Gastrocnemius medialis (tissue), 4 donors: ENCODE data around the gene CALML3. TPM values are rescaled to one million over a fixed set of nuclear protein-coding genes. Genes with fewer than 3 reads are reported as not detected.

Experiments
- ATAC-seq, 2 donors: fragments of 150-250 bp; one replicate each; pipeline ENCODE4 v1.9.1; 2016
- DNase-seq, 2 donors: peaks; one replicate each; pipeline ENCODE4 v3.0.0-alpha.2; 2019
- H3K27ac ChIP-seq, 4 donors: fragments of 200-600 bp; sonication (generic); 1 replicate in 1 of 4; 2 replicates in 3 of 4; pipeline ENCODE4 v1.5.1; 2016 to 2018; ENCODE audit warnings: mild to moderate bottlenecking in 2 of 4, moderate library complexity in 1 of 4
- H3K27me3 ChIP-seq, 3 donors: fragments of 200-600 bp; sonication (generic) in 2 of 3; 1 replicate in 1 of 3; 2 replicates in 2 of 3; pipeline versions ENCODE4 v1.5.1 to v1.6.0; 2016 to 2019; ENCODE audit warnings: mild to moderate bottlenecking in 1 of 3, moderate library complexity in 1 of 3
- H3K36me3 ChIP-seq, 2 donors: fragments of 200-600 bp; sonication (generic) in 1 of 2; one replicate each; pipeline ENCODE4 v1.5.1; 2017 to 2018
- H3K4me1 ChIP-seq, 2 donors: fragments of 200-600 bp; sonication (generic) in 1 of 2; one replicate each; pipeline ENCODE4 v1.5.1; 2016 to 2017; ENCODE audit warnings: mild to moderate bottlenecking in 2 of 2
- H3K4me3 ChIP-seq, 4 donors: fragments of 200-600 bp; sonication (generic) in 3 of 4; 1 replicate in 1 of 4; 2 replicates in 3 of 4; pipeline ENCODE4 v1.5.1; 2016 to 2019; ENCODE audit warnings: mild to moderate bottlenecking in 2 of 4
- H3K9me3 ChIP-seq, 3 donors: fragments of 200-600 bp; sonication (generic) in 2 of 3; 1 replicate in 1 of 3; 2 replicates in 2 of 3; pipeline ENCODE4 v1.5.1; 2016 to 2019
- CTCF ChIP-seq, 5 experiments: fragments of 450-650 bp in 3 of 5; fragments of 200-600 bp in 2 of 5; sonication (generic) in 2 of 5; IDR thresholded peaks in 4 of 5; conservative IDR thresholded peaks in 1 of 5; 1 replicate in 4 of 5; 2 replicates in 1 of 5; pipeline ENCODE4 v1.5.1; 2016 to 2019; ENCODE audit warnings: antibody characterized with exemption in 5 of 5, mild to moderate bottlenecking in 3 of 5, moderate library complexity in 3 of 5
- POLR2A ChIP-seq, 2 donors: fragments of 450-650 bp; IDR thresholded peaks; one replicate each; pipeline ENCODE4 v1.6.1; 2017; ENCODE audit warnings: antibody characterized with exemption in 2 of 2, mild to moderate bottlenecking in 2 of 2, moderate library complexity in 2 of 2
- in situ Hi-C, 4 donors: fragments of 200-750 bp; cut with MboI; loops; one replicate each; pipeline versions ENCODE4 v1.15.0 to v1.8.0; 2017; ENCODE audit warnings: low sequenced_read_pairs in 4 of 4
- intact Hi-C: fragments of 100-400 bp; cut with DNase I; formaldehyde crosslinking; loops from one replicate; pipeline ENCODE4 v1.15.1; 2023; ENCODE audit warnings: low total_unique reads
- total RNA-seq, 4 donors: library from RNA; depleted of rRNA; stranded (reverse); fragments of >200 nt; gene quantifications; one replicate each; pipeline versions ENCODE4 v1.1.0 to v1.2.3, GENCODE V29; 2016

CALML3 gene
- total RNA-seq, 4 donors from 2014 or later: not detected

GRCh38 chr10:5491477-5491876, 33.3 kb upstream of the CALML3 start:
- Histone ChIP-seq H3K27me3 (no peaks in the 10 kb centered on the region), H3K27ac (no peak overlapping the region), H3K4me1 (no peaks in the 10 kb centered on the region), H3K4me3 (no peak overlapping the region), H3K9me3 (no peaks in the 10 kb centered on the region), H3K36me3 (no peaks in the 10 kb centered on the region)
- ATAC-seq (no peak), DNase-seq (no peak)
- in situ Hi-C loops (no loop called here), intact Hi-C loops (no loop called here)
- TF ChIP-seq CTCF (IDR thresholded peaks at IDR 0.05 in 4 of 5, conservative IDR thresholded peaks at IDR 0.05 in 1 of 5) (no peak), POLR2A (IDR thresholded peaks at IDR 0.05) (no peak)

GRCh38 chr10:5492322-5492855, 32.4 kb upstream of the CALML3 start:
- Histone ChIP-seq H3K9me3 (no peaks in the 10 kb centered on the region), H3K27ac (no peak overlapping the region), H3K36me3 (no peaks in the 10 kb centered on the region), H3K4me3 (no peak overlapping the region), H3K4me1 (no peaks in the 10 kb centered on the region), H3K27me3 (no peaks in the 10 kb centered on the region)
- ATAC-seq (no peak), DNase-seq (no peak)
- TF ChIP-seq POLR2A (IDR thresholded peaks at IDR 0.05) (no peak), CTCF (IDR thresholded peaks at IDR 0.05 in 4 of 5, conservative IDR thresholded peaks at IDR 0.05 in 1 of 5) (no peak)
- intact Hi-C loops (no loop called here), in situ Hi-C loops (no loop called here)

- no peak overlapping the region for H3K27ac ChIP-seq
- intact Hi-C loops (no loop called here), in situ Hi-C loops (no loop called here)
- no peak for TF ChIP-seq POLR2A (IDR thresholded peaks at IDR 0.05)
- H3K4me1 ChIP-seq: no peaks in the 10 kb centered on the region
- DNase-seq (no peak), ATAC-seq (no peak)
- no peaks in the 10 kb centered on the region for H3K27me3 ChIP-seq
- no peaks in the 10 kb centered on the region for H3K36me3 ChIP-seq
- no peak overlapping the region for H3K4me3 ChIP-seq
- no peaks in the 10 kb centered on the region for H3K9me3 ChIP-seq
Measured at GRCh38 chr10:5492929-5493576, 31.7 kb upstream of the CALML3 start.

GRCh38 chr10:5493691-5494090, 31.1 kb upstream of the CALML3 start:
- Histone ChIP-seq H3K27me3 (no peaks in the 10 kb centered on the region), H3K36me3 (no peaks in the 10 kb centered on the region), H3K9me3 (no peaks in the 10 kb centered on the region), H3K27ac (no peak overlapping the region), H3K4me3 (no peak overlapping the region), H3K4me1 (no peaks in the 10 kb centered on the region)
- ATAC-seq (no peak), DNase-seq (no peak)
- in situ Hi-C loops (no loop called here), intact Hi-C loops (no loop called here)
- TF ChIP-seq CTCF (IDR thresholded peaks at IDR 0.05 in 4 of 5, conservative IDR thresholded peaks at IDR 0.05 in 1 of 5): no peak
- no peak for TF ChIP-seq POLR2A (IDR thresholded peaks at IDR 0.05)

GRCh38 chr10:5494611-5495010, 30.1 kb upstream of the CALML3 start:
- intact Hi-C loops: no loop called here
- no peaks in the 10 kb centered on the region for H3K4me1 ChIP-seq
- no peak overlapping the region for H3K4me3 ChIP-seq
- ATAC-seq (no peak), DNase-seq (no peak)
- no peak overlapping the region for H3K27ac ChIP-seq
- in situ Hi-C loops: no loop called here
- no peaks in the 10 kb centered on the region for H3K36me3 ChIP-seq
- no peaks in the 10 kb centered on the region for H3K9me3 ChIP-seq
- TF ChIP-seq CTCF (IDR thresholded peaks at IDR 0.05 in 4 of 5, conservative IDR thresholded peaks at IDR 0.05 in 1 of 5) (no peak), POLR2A (IDR thresholded peaks at IDR 0.05) (no peak)
- H3K27me3 ChIP-seq: no peaks in the 10 kb centered on the region
